ENCODE measurements around the gene OR5H6. TPM values are rescaled to one million over a fixed set of nuclear protein-coding genes. Genes with fewer than 3 reads are reported as not detected.

OR5H6 gene
- total RNA-seq: not detected

DNA sequence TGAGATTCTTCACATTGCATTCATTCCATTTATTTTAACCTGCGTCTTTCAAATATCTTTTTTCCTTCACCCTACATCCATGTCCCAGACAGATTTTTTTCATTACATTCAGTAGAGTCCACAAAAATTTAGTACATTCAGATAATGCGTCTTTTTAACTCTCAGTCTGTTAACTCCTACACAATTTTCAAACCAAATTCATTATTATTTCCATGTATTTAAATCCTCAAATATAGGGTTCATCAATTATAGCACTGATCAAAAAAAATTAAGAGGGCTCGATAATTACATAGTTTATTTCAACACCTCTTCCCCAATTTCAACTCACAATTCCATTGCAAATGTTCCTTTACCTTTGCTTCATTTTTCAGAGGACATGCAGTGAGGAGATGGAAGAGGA, at the start of gene OR5H6:
OR5H6 (plus strand) TSS at position 301 of the 400 bp plus-strand sequence; CDS start at position 390, 89 bp downstream.

DNA sequence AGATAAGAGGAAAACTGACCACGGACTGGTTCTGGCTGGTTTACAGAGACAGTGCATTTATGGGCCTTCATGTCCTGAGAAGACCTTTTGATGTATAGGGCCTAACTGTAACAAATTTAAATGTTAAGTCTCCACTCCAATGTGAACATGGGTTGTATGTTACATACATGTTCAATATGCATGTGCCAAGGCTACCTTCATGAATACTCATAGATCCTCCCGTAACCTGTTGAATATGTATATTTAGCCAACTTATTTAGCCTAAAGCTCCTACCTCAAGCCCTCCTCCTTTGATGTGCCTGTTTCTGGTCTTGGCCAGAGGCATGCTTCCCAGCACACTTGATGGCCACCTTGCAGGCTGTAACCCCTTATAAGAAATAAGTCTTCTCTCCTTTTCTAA, 18.2 kb downstream of the OR5H6 start, which contains the start of gene OR5H2:
OR5H2 (plus strand) TSS at position 301 of the 400 bp plus-strand sequence. CDS start 398 bp downstream, outside the sequence.

Other genes with a start within 250 kb of the OR5H6 start
- gene GABRR3, start 228.9 kb upstream of the OR5H6 start, total RNA-seq: not detected
- not detected for gene OR5AC2, start 177.1 kb upstream of the OR5H6 start, total RNA-seq
- not detected for gene OR5H1, start 133.5 kb upstream of the OR5H6 start, total RNA-seq
- not detected for gene OR5H14, start 116.8 kb upstream of the OR5H6 start, total RNA-seq
- gene OR5H15, start 97.5 kb upstream of the OR5H6 start, total RNA-seq: not detected
- gene OR5H2, start 18.3 kb downstream of the OR5H6 start, total RNA-seq: not detected
- gene OR5K4, start 89.6 kb downstream of the OR5H6 start, total RNA-seq: not detected
- gene OR5K3, start 126.4 kb downstream of the OR5H6 start, total RNA-seq: not detected
- gene OR5K1, start 199.0 kb downstream of the OR5H6 start, total RNA-seq: not detected
- gene OR5K2, start 233.4 kb downstream of the OR5H6 start, total RNA-seq: not detected

Measured in diencephalon (tissue), 1 donor.